GM18909 (cell line): ENCODE data around the gene NPRL2.
A peak's percentile ranks its signal among the peaks of the same experiment; 100 is the strongest.

Source experiments
- ATAC-seq: cut with Tn5 transposase; IDR thresholded peaks from one replicate; pipeline ENCODE4 v1.9.1; 2021; ENCODE audit warnings: mild to moderate bottlenecking; ENCODE audit not compliant: unreplicated experiment, poor library complexity

The NPRL2 gene

GRCh38 chr3:50333744-50334328 is 16.7 kb downstream of the NPRL2 start:
- ATAC-seq = no peak

GRCh38 chr3:50331364-50331907 is 19.1 kb downstream of the NPRL2 start:
- no peak for ATAC-seq

GRCh38 chr3:50330330-50330729 is 20.2 kb downstream of the NPRL2 start:
- ATAC-seq = no peak

GRCh38 chr3:50327943-50328691 is 22.5 kb downstream of the NPRL2 start, which contains the start of gene TUSC2:
Gene TUSC2 (minus strand): TSS chr3:50328223. CDS start chr3:50328099, 124 bp downstream.
- peak; percentile 85 for ATAC-seq

- ATAC-seq = no peak
Measured at GRCh38 chr3:50327129-50327528, 23.4 kb downstream of the NPRL2 start.

GRCh38 chr3:50326182-50326541 is 24.4 kb downstream of the NPRL2 start:
- ATAC-seq = no peak

GRCh38 chr3:50325497-50326181 is 24.9 kb downstream of the NPRL2 start:
- ATAC-seq = no peak

- ATAC-seq = no peak
Measured at GRCh38 chr3:50325113-50325480, 25.5 kb downstream of the NPRL2 start.

- ATAC-seq = no peak
Measured at GRCh38 chr3:50324351-50325112, 26.0 kb downstream of the NPRL2 start.

GRCh38 chr3:50323614-50324199 is 26.9 kb downstream of the NPRL2 start:
- no peak for ATAC-seq

GRCh38 chr3:50323092-50323600 is 27.4 kb downstream of the NPRL2 start:
- no peak for ATAC-seq

- no peak for ATAC-seq
Measured at GRCh38 chr3:50322386-50323091, 28.0 kb downstream of the NPRL2 start, which contains the start of gene HYAL2. Gene HYAL2 (minus strand): TSS chr3:50322745. CDS start chr3:50320489, 2,256 bp downstream.

- no peak for ATAC-seq
Measured at GRCh38 chr3:50322115-50322385, 28.5 kb downstream of the NPRL2 start.

GRCh38 chr3:50321336-50322114 is 29.1 kb downstream of the NPRL2 start:
- ATAC-seq = peak; percentile 79

- peak; percentile 52 for ATAC-seq
Measured at GRCh38 chr3:50320853-50321335, 29.7 kb downstream of the NPRL2 start.

- ATAC-seq = no peak
Measured at GRCh38 chr3:50319894-50320625, 30.5 kb downstream of the NPRL2 start.

- ATAC-seq = no peak
Measured at GRCh38 chr3:50319181-50319893, 31.2 kb downstream of the NPRL2 start.
